Skin epidermis (tissue), 12 donors: ENCODE data around the gene KPNA1.
A peak's percentile ranks its signal among the peaks of the same experiment; 100 is the strongest.
"Not testable (repeated sequence)": the region's sequence is repeated elsewhere in the genome, so short reads cannot be mapped to it uniquely, and the experiment has no call there.

Experiments used
- H3K27ac ChIP-seq, 21 experiments: fragments of 200-600 bp; sonication (generic) in 11 of 21; one replicate each; pipeline ENCODE4 v1.5.0; 2020; ENCODE audit warnings: mild to moderate bottlenecking in 3 of 21, inconsistent platforms in 2 of 21, moderate library complexity in 2 of 21
- H3K4me3 ChIP-seq, 7 experiments: fragments of 200-600 bp; sonication (generic) in 2 of 7; one replicate each; pipeline ENCODE4 v1.5.0; 2020; ENCODE audit warnings: inconsistent platforms in 2 of 7, mild to moderate bottlenecking in 2 of 7, moderate library complexity in 1 of 7

KPNA1 gene

GRCh38 chr3:122530164-122530563, 15.4 kb upstream of the KPNA1 start:
- Histone ChIP-seq H3K27ac (no peak overlapping the region), H3K4me3 (no peak overlapping the region)

DNA sequence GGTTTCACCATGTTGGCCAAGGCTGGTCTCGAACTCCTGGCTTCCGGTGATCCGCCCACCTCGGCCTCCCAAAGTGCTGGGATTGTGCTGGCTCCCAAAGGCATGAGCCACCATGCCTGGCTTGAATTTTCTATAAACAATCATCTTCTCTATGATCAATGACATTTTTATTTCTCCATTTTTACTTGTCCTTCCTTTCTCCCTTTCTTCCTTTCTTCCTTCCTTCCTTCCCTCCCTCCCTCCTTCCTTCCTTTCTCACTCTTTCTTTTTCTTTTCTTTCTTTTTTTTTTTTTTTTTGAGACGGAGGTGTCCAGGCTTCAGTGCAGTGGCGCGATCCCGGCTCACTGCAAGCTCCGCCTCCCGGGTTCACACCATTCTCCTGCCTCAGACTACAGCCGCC, 8.6 kb upstream of the KPNA1 start:
- Histone ChIP-seq H3K4me3 (no peak overlapping the region), H3K27ac (no peak overlapping the region)

DNA sequence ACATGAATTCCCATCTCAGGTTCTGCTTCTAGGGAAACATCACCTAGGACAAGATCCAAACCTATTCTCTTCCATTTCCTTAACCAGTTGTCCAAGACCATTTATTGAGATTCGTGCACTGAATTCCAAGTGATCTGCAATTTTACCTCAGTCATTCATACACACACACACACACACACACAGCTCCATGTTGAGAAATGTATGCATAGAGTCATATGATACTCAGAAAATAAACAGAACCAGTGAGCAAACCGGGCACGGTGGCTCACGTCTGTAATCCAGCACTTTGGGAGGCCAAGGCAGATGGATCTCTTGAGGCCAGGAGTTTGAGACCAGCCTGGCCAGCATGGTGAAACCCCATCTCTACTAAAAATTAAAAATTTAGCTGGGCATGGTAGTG, 6.1 kb upstream of the KPNA1 start:
- H3K4me3 ChIP-seq, result no peak overlapping the region
- H3K27ac ChIP-seq, result no peak overlapping the region

DNA sequence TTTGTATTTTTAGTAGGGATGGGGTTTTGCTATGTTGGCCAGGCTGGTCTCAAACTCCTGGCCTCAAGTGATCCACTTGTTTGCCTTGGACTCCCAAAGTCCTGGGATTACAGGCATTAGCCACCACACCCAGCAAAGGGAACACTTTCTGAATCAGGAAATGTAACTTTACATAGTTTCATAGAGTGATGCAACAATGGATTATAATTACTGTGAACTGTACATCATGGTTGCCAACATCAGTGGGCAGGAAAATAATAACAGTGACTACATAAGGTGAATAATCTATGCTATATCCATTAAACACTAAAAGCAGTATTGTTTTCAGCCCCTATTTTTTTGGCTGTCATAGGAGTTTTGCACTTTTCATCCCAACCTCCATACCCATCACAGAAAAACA, 5.0 kb upstream of the KPNA1 start:
- Histone ChIP-seq H3K4me3 (no peak overlapping the region), H3K27ac (no peak overlapping the region)

GRCh38 chr3:122516846-122517360, 2.2 kb upstream of the KPNA1 start:
- no peak overlapping the region for H3K4me3 ChIP-seq
- no peak overlapping the region for H3K27ac ChIP-seq

- no peak overlapping the region for H3K4me3 ChIP-seq
- H3K27ac ChIP-seq, result no peak overlapping the region
Observed at GRCh38 chr3:122515870-122516269, 1.1 kb upstream of the KPNA1 start.

DNA sequence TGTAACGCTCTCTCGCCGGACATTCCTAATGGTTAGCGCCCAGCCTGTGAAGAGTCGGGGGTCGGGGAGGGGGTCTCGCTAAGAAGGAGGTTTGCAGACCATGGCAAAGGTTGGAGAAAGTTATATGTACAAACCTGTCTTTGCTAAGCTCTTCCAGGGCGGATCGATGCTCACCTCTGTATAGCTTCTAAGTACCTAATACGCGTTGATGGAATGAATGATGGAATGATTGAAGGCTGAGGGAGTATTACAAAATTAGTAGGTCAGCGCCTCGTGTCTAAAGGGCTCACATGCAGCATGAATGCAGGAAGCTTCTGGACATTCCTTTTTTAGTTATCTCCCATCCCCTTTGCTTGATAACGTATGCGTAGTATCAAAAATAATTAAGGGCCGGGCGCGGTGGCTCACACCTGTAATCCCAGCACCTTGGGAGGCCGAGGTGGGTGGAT, 305 bp upstream of the KPNA1 start:
- Histone ChIP-seq H3K27ac (peak overlapping the region in 15 of 21 experiments; percentile 82 to 99 (median 97)), H3K4me3 (peak overlapping the region; percentile 80 to 95 (median 93))

DNA sequence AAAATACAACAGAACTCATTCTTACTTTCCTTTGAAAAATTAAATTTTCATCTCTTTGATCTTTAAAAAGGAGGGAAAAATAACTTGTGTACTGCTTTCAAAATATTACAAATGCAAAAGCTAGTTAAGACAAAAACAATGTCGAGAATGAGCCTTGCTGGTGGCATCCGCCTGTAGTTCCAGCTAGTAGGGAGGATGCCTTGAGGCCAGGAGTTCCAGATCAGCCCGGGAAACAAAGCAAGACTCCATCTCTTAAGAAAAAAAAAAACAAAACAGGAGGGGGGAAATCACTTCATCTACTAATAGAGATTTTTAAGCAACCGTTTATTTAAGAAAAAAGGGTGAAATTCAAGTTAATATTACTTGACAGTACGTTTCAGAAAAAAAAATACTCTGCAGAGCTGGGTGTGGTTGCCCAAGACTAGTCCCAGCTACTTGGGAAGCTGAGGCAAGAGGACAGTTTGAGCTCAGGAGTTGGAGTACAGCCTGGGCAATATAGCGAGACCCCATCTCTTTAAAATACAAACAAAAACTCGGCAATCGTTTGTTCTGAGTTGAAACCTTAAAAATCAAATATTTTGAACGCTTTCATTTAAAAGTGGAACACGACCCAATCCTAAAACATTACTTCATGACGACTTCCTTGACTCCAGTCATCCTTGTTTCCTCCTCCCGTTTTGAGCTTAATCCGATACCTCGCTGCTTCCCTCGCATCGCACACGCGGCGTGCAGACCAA, 1.2 kb downstream of the KPNA1 start:
- H3K4me3 ChIP-seq, result peak overlapping the region; percentile 80 to 95 (median 93)
- H3K27ac ChIP-seq, result peak overlapping the region in 19 of 21 experiments; percentile 82 to 99 (median 95)

- Histone ChIP-seq H3K4me3 (no peak overlapping the region), H3K27ac (no peak overlapping the region)
Observed at GRCh38 chr3:122512284-122512683, 2.5 kb downstream of the KPNA1 start.

GRCh38 chr3:122510878-122511535, 3.7 kb downstream of the KPNA1 start:
- no peak overlapping the region for H3K27ac ChIP-seq
- no peak overlapping the region for H3K4me3 ChIP-seq

- H3K27ac ChIP-seq, H3K4me3 ChIP-seq: not testable (repeated sequence)
Observed at GRCh38 chr3:122508944-122509343, 5.8 kb downstream of the KPNA1 start.

DNA sequence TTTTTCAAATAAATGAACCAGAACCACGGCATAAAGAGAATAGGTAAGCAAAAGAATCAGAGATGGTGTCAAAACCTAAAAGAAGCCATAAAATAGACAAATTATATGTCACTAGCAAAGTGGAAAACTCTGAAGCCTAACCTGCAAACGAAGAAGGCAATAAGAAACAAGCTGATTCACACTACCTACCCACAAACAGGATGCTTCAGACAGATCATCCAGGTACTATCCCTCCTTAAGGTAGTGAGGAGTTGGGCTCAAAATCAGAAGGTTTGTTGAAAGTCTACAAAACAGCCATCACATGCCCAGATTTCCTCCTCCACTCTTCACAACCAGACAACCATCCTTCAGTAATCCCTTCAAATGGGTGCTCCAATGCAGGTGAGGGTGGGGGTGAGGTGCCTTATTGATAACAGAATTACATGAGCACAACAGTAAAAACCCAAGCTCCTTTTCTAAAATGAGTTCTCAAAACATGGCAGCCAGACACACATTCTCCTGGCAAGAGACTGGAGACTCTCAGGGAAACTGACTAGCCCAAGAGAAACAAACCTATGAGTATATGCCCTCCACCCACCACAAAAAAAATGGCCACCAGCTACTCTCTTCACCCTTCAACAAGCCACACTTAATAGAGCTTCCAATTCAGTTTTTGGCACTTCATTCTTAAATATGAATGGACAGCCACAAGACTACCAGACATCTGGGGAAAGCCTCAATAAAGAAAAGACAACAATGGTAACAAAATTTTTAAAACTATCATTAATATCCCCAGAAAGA, 6.4 kb downstream of the KPNA1 start:
- H3K27ac ChIP-seq, result no peak overlapping the region
- H3K4me3 ChIP-seq, result no peak overlapping the region

GRCh38 chr3:122506450-122506849, 8.3 kb downstream of the KPNA1 start:
- Histone ChIP-seq H3K4me3 (no peak overlapping the region), H3K27ac (no peak overlapping the region)

DNA sequence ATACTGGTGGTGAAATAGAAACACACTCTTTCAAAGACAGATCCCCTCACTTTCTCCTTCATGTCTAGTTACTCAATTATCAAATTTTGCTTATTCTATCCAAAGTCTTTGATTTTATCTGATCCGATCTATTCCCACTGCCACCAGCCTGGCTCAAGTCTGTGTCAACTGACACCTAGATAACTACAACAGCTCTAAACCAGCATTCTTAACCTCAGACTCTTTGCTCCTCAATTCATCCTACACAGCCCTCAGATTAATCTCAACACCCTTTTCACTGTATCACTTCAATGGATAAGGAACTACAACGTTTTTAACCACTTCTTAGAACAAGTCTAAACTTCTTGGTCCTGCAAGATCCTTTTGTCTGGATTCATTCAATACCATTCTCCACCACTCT, 9.1 kb downstream of the KPNA1 start:
- Histone ChIP-seq H3K27ac (no peak overlapping the region), H3K4me3 (no peak overlapping the region)

DNA sequence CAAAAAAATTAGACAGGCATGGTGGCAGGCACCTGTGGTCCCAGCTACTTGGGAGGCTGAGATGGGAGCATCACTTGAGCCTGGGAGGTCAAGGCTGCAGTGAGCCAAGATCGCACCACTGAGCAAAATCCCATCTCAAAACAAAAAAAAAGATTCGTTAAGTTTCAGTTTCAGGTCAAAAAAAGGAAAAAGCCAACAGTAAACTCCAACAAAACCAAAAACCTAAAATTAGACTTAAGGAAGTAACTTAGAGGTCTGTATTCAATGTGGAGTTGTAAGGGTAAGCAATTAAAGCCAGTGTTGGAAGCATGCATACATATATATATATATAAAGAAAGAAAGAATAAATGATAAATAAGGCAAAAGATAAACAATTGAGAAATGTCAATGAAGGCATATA, 11.8 kb downstream of the KPNA1 start:
- H3K4me3 ChIP-seq, result no peak overlapping the region
- H3K27ac ChIP-seq, result no peak overlapping the region

- no peak overlapping the region for H3K4me3 ChIP-seq
- H3K27ac ChIP-seq, result no peak overlapping the region
Observed at GRCh38 chr3:122502139-122502538, 12.6 kb downstream of the KPNA1 start.

GRCh38 chr3:122500964-122501363, 13.8 kb downstream of the KPNA1 start:
- H3K27ac ChIP-seq, H3K4me3 ChIP-seq: not testable (repeated sequence)

- Histone ChIP-seq H3K4me3 (no peak overlapping the region), H3K27ac (no peak overlapping the region)
Observed at GRCh38 chr3:122498152-122498551, 16.6 kb downstream of the KPNA1 start.

DNA sequence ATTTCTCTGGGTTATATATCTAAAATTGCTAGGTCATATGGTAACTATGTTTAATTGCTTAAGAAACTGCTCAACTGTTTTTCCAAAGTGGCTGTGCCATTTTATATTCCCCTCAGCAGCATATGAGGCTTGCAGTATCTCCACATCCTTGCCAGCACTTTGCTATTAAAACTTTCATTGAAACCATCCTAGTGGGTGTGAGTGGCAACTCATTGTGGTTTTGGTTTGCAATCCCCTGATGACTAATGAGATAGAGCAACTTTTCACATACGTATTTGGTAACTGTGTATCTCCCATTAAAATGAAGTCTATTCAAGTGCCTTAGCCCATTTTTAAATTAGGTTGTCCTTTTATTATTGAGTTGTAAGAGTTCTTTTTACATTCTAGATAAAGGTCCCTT, 17.3 kb downstream of the KPNA1 start:
- no peak overlapping the region for H3K27ac ChIP-seq
- H3K4me3 ChIP-seq, result no peak overlapping the region

DNA sequence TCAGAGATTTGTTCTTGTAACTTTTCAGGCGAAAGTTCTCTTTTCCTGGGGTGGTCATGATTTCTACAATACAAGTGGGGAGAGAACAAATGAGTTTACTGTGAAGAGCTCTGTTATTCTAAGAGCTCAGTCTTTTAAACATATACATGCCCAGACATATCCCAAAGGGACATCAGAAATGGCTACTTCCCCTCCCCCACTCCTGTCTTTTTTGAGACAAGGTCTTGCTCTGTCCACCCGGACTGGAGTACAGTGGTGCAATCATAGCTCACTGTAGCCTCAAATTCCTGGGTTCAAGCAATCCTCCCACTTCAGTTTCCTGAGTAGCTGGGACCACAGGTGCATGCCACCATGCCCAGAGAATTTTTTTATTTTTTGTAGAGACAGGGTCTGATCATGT, 18.2 kb downstream of the KPNA1 start:
- H3K4me3 ChIP-seq, result no peak overlapping the region
- no peak overlapping the region for H3K27ac ChIP-seq

DNA sequence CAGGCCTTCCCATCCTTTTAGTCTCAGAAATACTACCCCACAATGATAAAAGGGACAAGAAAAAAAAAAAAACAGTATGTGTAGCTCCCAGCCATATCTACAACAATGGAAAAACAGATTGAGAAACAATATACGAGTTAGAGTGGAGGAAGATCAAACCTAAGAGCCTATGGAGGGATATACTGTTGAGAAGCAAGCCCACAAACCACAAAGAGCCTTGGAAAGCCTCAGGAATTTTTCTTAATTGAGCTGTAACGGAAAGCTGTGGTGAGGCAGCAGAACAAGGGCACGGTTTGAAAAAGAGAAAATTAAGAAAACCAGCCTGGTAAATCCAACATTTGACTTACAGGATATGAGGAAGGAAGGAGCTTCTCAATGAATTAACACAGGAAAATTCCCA, 21.4 kb downstream of the KPNA1 start:
- H3K4me3 ChIP-seq, result no peak overlapping the region
- H3K27ac ChIP-seq, result no peak overlapping the region
